Fibroblast of pulmonary artery (primary cell): Measurements from ENCODE around the gene TMEM121.
A peak's percentile ranks its signal among the peaks of the same experiment; 100 is the strongest.

Experiments
- DNase-seq: peaks from one replicate; pipeline ENCODE4 v3.0.0-alpha.2; 2010; ENCODE audit warnings: low read depth
- H3K4me3 ChIP-seq: replicated peaks from 2 replicates; pipeline ENCODE4 v1.5.1; 2011; ENCODE audit warnings: low read depth, mild to moderate bottlenecking, control low read depth, low read length, moderate library complexity
- CTCF ChIP-seq: IDR thresholded peaks from 2 replicates; pipeline ENCODE4 v1.5.1; 2011; ENCODE audit warnings: mild to moderate bottlenecking, control low read depth, low read length, inconsistent platforms; ENCODE audit errors: missing control alignments

The TMEM121 gene

GRCh38 chr14:105525861-105526775 lies at the start of gene TMEM121:
Gene TMEM121 (plus strand): TSS chr14:105526583. CDS start chr14:105528835, 2,252 bp downstream.
- H3K4me3 ChIP-seq: peak within 1 kb of the TSS; percentile 59
- no peak for TF ChIP-seq CTCF
- no peak for DNase-seq

- TF ChIP-seq CTCF: no peak
- peak overlapping the region; percentile 75 for H3K4me3 ChIP-seq
- DNase-seq: no peak
These were observed 49.3 kb upstream of the TMEM121 start for GRCh38 chr14:105476831-105477659.

DNA sequence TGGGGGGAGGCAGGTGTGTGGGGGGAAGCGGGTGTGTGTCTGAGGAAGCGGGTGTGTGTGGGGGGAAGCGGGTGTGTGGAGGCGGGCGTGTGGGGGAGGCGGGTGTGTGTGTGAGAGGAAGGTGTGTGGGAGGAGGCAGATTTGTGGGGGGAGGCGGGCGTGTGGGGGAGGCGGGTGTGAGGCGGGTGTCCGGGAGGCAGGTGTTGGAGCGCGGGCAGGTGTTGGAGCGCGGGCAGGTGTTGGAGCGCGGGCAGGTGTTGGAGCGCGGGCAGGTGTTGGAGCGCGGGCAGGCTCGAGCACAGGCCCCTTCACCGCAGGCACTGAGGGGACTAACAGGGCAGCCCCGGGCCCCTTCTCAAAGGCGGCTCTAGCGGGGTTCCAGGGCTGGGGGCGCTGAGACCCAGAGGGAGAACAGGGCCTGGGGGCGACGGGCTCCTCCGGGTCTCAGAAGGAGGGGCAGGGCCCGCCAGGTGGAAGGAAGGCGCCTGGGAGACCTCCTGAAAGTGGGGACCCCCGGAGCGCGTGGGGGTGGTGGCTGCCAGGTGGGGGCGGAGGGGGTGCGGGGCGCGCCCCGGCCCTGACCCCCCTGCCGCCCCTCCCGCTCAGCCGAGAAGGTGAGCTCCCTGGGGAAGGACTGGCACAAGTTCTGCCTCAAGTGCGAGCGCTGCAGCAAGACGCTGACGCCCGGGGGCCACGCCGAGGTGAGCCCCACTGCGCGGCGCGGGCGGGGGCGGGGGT lies 48.6 kb upstream of the TMEM121 start:
- H3K4me3 ChIP-seq: no peak overlapping the region
- TF ChIP-seq CTCF: no peak
- no peak for DNase-seq

DNA sequence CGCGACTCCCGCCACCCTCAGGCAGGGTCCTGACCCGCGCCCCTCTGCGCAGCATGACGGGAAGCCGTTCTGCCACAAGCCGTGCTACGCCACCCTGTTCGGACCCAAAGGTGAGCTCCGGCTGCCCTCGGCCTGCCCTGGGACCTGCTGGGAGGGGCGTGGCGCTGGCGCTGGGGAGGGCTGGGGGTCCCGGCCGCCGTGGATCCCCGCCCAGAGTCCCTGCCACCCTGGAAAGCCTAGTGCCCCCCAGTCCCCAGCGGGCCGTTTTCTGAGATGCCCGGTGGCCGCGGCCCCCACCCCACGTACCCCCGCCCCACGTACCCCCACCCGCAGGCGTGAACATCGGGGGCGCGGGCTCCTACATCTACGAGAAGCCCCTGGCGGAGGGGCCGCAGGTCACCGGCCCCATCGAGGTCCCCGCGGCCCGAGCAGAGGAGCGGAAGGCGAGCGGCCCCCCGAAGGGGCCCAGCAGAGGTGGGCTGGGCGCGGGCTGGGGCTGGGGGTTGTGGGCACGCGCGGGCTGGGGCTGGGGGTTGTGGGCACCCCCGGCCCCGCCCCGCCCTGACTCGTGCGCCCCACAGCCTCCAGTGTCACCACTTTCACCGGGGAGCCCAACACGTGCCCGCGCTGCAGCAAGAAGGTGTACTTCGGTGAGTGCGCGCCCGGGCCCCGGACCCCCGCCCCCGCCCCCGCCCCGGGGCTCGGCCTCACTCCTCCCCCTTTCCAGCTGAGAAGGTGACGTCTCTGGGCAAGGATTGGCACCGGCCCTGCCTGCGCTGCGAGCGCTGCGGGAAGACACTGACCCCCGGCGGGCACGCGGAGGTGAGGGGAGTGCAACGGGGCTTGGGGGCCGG lies 47.8 kb upstream of the TMEM121 start:
- DNase-seq: no peak
- TF ChIP-seq CTCF: no peak
- no peak overlapping the region for H3K4me3 ChIP-seq

GRCh38 chr14:105479431-105480158 lies 46.8 kb upstream of the TMEM121 start:
- no peak for TF ChIP-seq CTCF
- no peak overlapping the region for H3K4me3 ChIP-seq
- no peak for DNase-seq
